ENCODE results near the gene FOLH1. TPM values are rescaled to one million over a fixed set of nuclear protein-coding genes. Genes with fewer than 3 reads are reported as not detected.
"Not testable (repeated sequence)": the region's sequence is repeated elsewhere in the genome, so short reads cannot be mapped to it uniquely, and the experiment has no call there.

FOLH1 gene
- total RNA-seq (2021), result not detected in 3 replicates
- not detected for Bru-seq, nascent RNA
- long read RNA-seq, experiment 1, result 0 reads
- long read RNA-seq, experiment 2, result 0 reads
- long read RNA-seq, experiment 3, result 0 reads

- peaks cover 2% of the 10 kb centered on the region; the same call in 1 of the 2 replicates for H3K27me3 Mint-ChIP-seq (ENCODE audit: low read depth)
- peaks cover 53% of the 10 kb centered on the region for H3K9me3 Mint-ChIP-seq
- no peak for ATAC-seq
- no peaks in the 10 kb centered on the region for H3K4me1 Mint-ChIP-seq
- DNase-seq (ENCODE audit: low spot score), result no peak
- peaks cover 43% of the 10 kb centered on the region for H3K36me3 Mint-ChIP-seq
- H3K27ac Mint-ChIP-seq, result no peak within 1 kb of the TSS
- POLR2A ChIA-PET, result no interaction called here
- H3K4me3 Mint-ChIP-seq, result no peak within 1 kb of the TSS
- CTCF ChIA-PET, result no interaction called here
- no peak for TF ChIP-seq SOX15 (CRISPR knock-in tag; IDR thresholded peaks at IDR 0.05)
- no peak for TF ChIP-seq ZNF512 (CRISPR knock-in tag; IDR thresholded peaks at IDR 0.05; ENCODE audit: borderline replicate concordance)
- no peak for TF ChIP-seq ZNF671 (CRISPR knock-in tag; IDR thresholded peaks at IDR 0.05)
- TF ChIP-seq NR2C2 (CRISPR knock-in tag; IDR thresholded peaks at IDR 0.05), result no peak
- TF ChIP-seq ZNF416 (CRISPR knock-in tag; IDR thresholded peaks at IDR 0.05), result no peak
- TF ChIP-seq CBFB (CRISPR knock-in tag; IDR thresholded peaks at IDR 0.05; ENCODE audit: low read depth), result no peak
- no peak for TF ChIP-seq SP1 (CRISPR knock-in tag; conservative IDR thresholded peaks at IDR 0.05)
- TF ChIP-seq STAT6 (CRISPR knock-in tag; conservative IDR thresholded peaks at IDR 0.05; ENCODE audit: low read depth), result no peak
- TF ChIP-seq ZNF317 (CRISPR knock-in tag; IDR thresholded peaks at IDR 0.05; ENCODE audit: borderline replicate concordance, low read depth), result no peak
- no peak for TF ChIP-seq PRDM15 (CRISPR knock-in tag; IDR thresholded peaks at IDR 0.05)
- no peak for TF ChIP-seq CREM (CRISPR knock-in tag; IDR thresholded peaks at IDR 0.05)
- TF ChIP-seq ATF3 (CRISPR knock-in tag; conservative IDR thresholded peaks at IDR 0.05), result no peak
- no peak for TF ChIP-seq ZNF263 (CRISPR knock-in tag; IDR thresholded peaks at IDR 0.05; ENCODE audit: low read depth)
- TF ChIP-seq ZNF423 (CRISPR knock-in tag; IDR thresholded peaks at IDR 0.05), result no peak
- no peak for TF ChIP-seq GABPB1 (CRISPR knock-in tag; IDR thresholded peaks at IDR 0.05)
- no peak for TF ChIP-seq ZBTB21 (CRISPR knock-in tag; IDR thresholded peaks at IDR 0.05; ENCODE audit: borderline replicate concordance)
Measured at GRCh38 chr11:49208006-49208721, at the start of gene FOLH1. TSS of gene FOLH1 (minus strand) at chr11:49208602. CDS start at chr11:49208409, 193 bp downstream.

GRCh38 chr11:49255148-49255547 lies 46.7 kb upstream of the FOLH1 start:
- Mint-ChIP-seq H3K9me3 (peaks cover 61% of the 10 kb centered on the region), H3K36me3 (peaks cover 45% of the 10 kb centered on the region)
- H3K27me3 Mint-ChIP-seq (ENCODE audit: low read depth); H3K4me1 Mint-ChIP-seq; POLR2A ChIA-PET; DNase-seq (ENCODE audit: low spot score); ATAC-seq; CTCF ChIA-PET; H3K4me3 Mint-ChIP-seq; H3K27ac Mint-ChIP-seq: not testable (repeated sequence)

- H3K9me3 Mint-ChIP-seq, result peaks cover 70% of the 10 kb centered on the region
- CTCF ChIA-PET; POLR2A ChIA-PET; H3K27me3 Mint-ChIP-seq (ENCODE audit: low read depth); H3K27ac Mint-ChIP-seq; ATAC-seq; H3K4me1 Mint-ChIP-seq; H3K4me3 Mint-ChIP-seq; DNase-seq (ENCODE audit: low spot score): not testable (repeated sequence)
- peaks cover 48% of the 10 kb centered on the region for H3K36me3 Mint-ChIP-seq
Measured at GRCh38 chr11:49251212-49251611, 42.8 kb upstream of the FOLH1 start.

GRCh38 chr11:49250398-49251115 lies 42.2 kb upstream of the FOLH1 start:
- POLR2A ChIA-PET; H3K27me3 Mint-ChIP-seq (ENCODE audit: low read depth); CTCF ChIA-PET; H3K4me1 Mint-ChIP-seq; DNase-seq (ENCODE audit: low spot score); H3K4me3 Mint-ChIP-seq; ATAC-seq; H3K27ac Mint-ChIP-seq: not testable (repeated sequence)
- H3K36me3 Mint-ChIP-seq, result peaks cover 44% of the 10 kb centered on the region
- peaks cover 67% of the 10 kb centered on the region for H3K9me3 Mint-ChIP-seq

- H3K4me3 Mint-ChIP-seq; H3K27me3 Mint-ChIP-seq (ENCODE audit: low read depth); CTCF ChIA-PET; H3K27ac Mint-ChIP-seq; DNase-seq (ENCODE audit: low spot score); H3K4me1 Mint-ChIP-seq; ATAC-seq; POLR2A ChIA-PET: not testable (repeated sequence)
- H3K36me3 Mint-ChIP-seq, result peaks cover 47% of the 10 kb centered on the region
- peaks cover 69% of the 10 kb centered on the region for H3K9me3 Mint-ChIP-seq
Measured at GRCh38 chr11:49249363-49249762, 41.0 kb upstream of the FOLH1 start.

Measured in WTC11 (cell line).